CD4-positive, alpha-beta T cell (primary cell): Measurements from ENCODE around the gene ZNF219. TPM values are rescaled to one million over a fixed set of nuclear protein-coding genes. Genes with fewer than 3 reads are reported as not detected.

Source experiments
- ATAC-seq: fragments of 200-7000 bp; cut with Tn5 transposase; one replicate; pipeline ENCODE4 v1.10.0; 2022; ENCODE audit warnings: mild to moderate bottlenecking; ENCODE audit not compliant: poor library complexity
- CTCF ChIA-PET: fragments of 350-600 bp; sonication (Branson Sonifier 250); formaldehyde crosslinking; loops from one replicate; lab custom pipeline; 2021; ENCODE audit warnings: antibody characterized with exemption, inconsistent platforms; lab: Charles Lee
- POLR2A ChIA-PET: fragments of 350-600 bp; sonication (Branson Sonifier 250); formaldehyde crosslinking; loops from one replicate; lab custom pipeline; 2021; ENCODE audit warnings: antibody characterized with exemption, inconsistent platforms; lab: Charles Lee
- DNase-seq, 14 experiments: peaks; one replicate each; pipeline ENCODE4 v3.0.0-alpha.2; 2013 to 2020; ENCODE audit warnings: mixed read lengths in 2 of 14
- H3K27ac ChIP-seq, 2 donors: one replicate each; pipeline versions ENCODE4 v1.5.1 to v1.7.0; 2013; ENCODE audit warnings: low read length in 2 of 2, low read depth in 1 of 2, mild to moderate bottlenecking in 1 of 2
- H3K27me3 ChIP-seq, 2 experiments: 1 replicate in 1 of 2; 2 replicates in 1 of 2; pipeline versions ENCODE4 v1.6.1 to v1.7.0; 2013; ENCODE audit warnings: low read length in 2 of 2, control low read depth in 1 of 2, mild to moderate bottlenecking in 1 of 2, moderate library complexity in 1 of 2; ENCODE audit not compliant: insufficient read depth in 2 of 2, control insufficient read depth in 1 of 2
- H3K36me3 ChIP-seq: one replicate; pipeline ENCODE4 v1.6.1; 2013; ENCODE audit warnings: low read length, control low read depth; ENCODE audit not compliant: insufficient read depth
- H3K4me1 ChIP-seq: one replicate; pipeline ENCODE4 v1.6.1; 2013; ENCODE audit warnings: low read length, control low read depth; ENCODE audit not compliant: insufficient read depth
- H3K4me3 ChIP-seq: one replicate; pipeline ENCODE4 v1.5.1; 2013; ENCODE audit warnings: mild to moderate bottlenecking, low read length, moderate library complexity
- H3K9me3 ChIP-seq, 2 experiments: 1 replicate in 1 of 2; 2 replicates in 1 of 2; pipeline versions ENCODE4 v1.6.1 to v1.7.0; 2013; ENCODE audit warnings: low read length in 2 of 2, mild to moderate bottlenecking in 2 of 2, control low read depth in 1 of 2, moderate library complexity in 1 of 2; ENCODE audit not compliant: control insufficient read depth in 1 of 2, insufficient read depth in 1 of 2
- H3K27ac Mint-ChIP-seq: one replicate; pipeline ENCODE4 v1.8.0; 2020; ENCODE audit warnings: mixed read lengths
- H3K27me3 Mint-ChIP-seq: one replicate; pipeline ENCODE4 v1.8.0; 2021; ENCODE audit warnings: mixed read lengths
- H3K36me3 Mint-ChIP-seq: one replicate; pipeline ENCODE4 v1.8.0; 2021; ENCODE audit warnings: low read depth, mixed read lengths
- H3K4me1 Mint-ChIP-seq: one replicate; pipeline ENCODE4 v1.8.0; 2021; ENCODE audit warnings: low read depth, mixed read lengths
- H3K4me3 Mint-ChIP-seq: one replicate; pipeline ENCODE4 v1.8.0; 2020; ENCODE audit warnings: mild to moderate bottlenecking, mixed read lengths
- H3K9me3 Mint-ChIP-seq: one replicate; pipeline ENCODE4 v1.8.0; 2020; ENCODE audit warnings: mixed read lengths
- CTCF ChIP-seq: fragments of 200-600 bp; IDR thresholded peaks from one replicate; pipeline ENCODE4 v1.8.0; 2022; ENCODE audit warnings: antibody characterized with exemption, mild to moderate bottlenecking
- intact Hi-C, 2 experiments: fragments of 100-400 bp; cut with DNase I in 1 of 2; cut with micrococcal nuclease in 1 of 2; formaldehyde crosslinking; loops; one replicate each; pipeline versions ENCODE4 v1.15.1 to v1.9.0; 2023 to 2025; cut with DNase I, micrococcal nuclease
- total RNA-seq, 174 experiments: library from RNA in 2 of 174; stranded (reverse) in 2 of 174; gene quantifications; one replicate each; pipeline ENCODE4 v1.2.3 and lab custom pipeline; 2021 to 2026

The ZNF219 gene
- total RNA-seq, 2 experiments from 2014 or later = 15.2 to 15.5 TPM

- no peak overlapping the region for H3K4me3 ChIP-seq
- TF ChIP-seq CTCF = no peak
- H3K36me3 Mint-ChIP-seq = no peaks in the 10 kb centered on the region
- intact Hi-C loops = no loop called here
- ATAC-seq (no peak), DNase-seq (no peak)
- H3K27me3 ChIP-seq = peaks cover 15 to 23% of the 10 kb centered on the region in 2 experiments
- no peaks in the 10 kb centered on the region for H3K9me3 Mint-ChIP-seq
- no peaks in the 10 kb centered on the region for H3K9me3 ChIP-seq
- ChIA-PET POLR2A (no interaction called here), CTCF (no interaction called here)
- peaks cover 13% of the 10 kb centered on the region for H3K4me1 Mint-ChIP-seq
- H3K27me3 Mint-ChIP-seq = peaks cover 40% of the 10 kb centered on the region
- no peak overlapping the region for H3K27ac Mint-ChIP-seq
- no peak overlapping the region for H3K27ac ChIP-seq
- peaks cover 13% of the 10 kb centered on the region for H3K4me1 ChIP-seq
- no peaks in the 10 kb centered on the region for H3K36me3 ChIP-seq
- H3K4me3 Mint-ChIP-seq = no peak overlapping the region
Measured at GRCh38 chr14:21075719-21076437, 22.6 kb downstream of the ZNF219 start.

GRCh38 chr14:21074398-21075272 lies 23.8 kb downstream of the ZNF219 start:
- Mint-ChIP-seq H3K27me3 (peaks cover 46% of the 10 kb centered on the region), H3K36me3 (no peaks in the 10 kb centered on the region), H3K27ac (no peak overlapping the region), H3K4me1 (peaks cover 22% of the 10 kb centered on the region), H3K4me3 (no peak overlapping the region), H3K9me3 (no peaks in the 10 kb centered on the region)
- POLR2A ChIA-PET = no interaction called here
- no peak for TF ChIP-seq CTCF
- H3K27me3 ChIP-seq = peaks cover 24 to 33% of the 10 kb centered on the region in 2 experiments
- CTCF ChIA-PET = no interaction called here
- H3K4me1 ChIP-seq = peaks cover 24% of the 10 kb centered on the region
- H3K27ac ChIP-seq = no peak overlapping the region
- H3K36me3 ChIP-seq = no peaks in the 10 kb centered on the region
- intact Hi-C loops = no loop called here
- ATAC-seq = no peak
- no peak for DNase-seq
- H3K4me3 ChIP-seq = no peak overlapping the region
- peaks cover 0 to 3% of the 10 kb centered on the region in 2 experiments for H3K9me3 ChIP-seq

- CTCF ChIA-PET = no interaction called here
- Histone ChIP-seq H3K27ac (no peak overlapping the region), H3K4me1 (peaks cover 31% of the 10 kb centered on the region), H3K4me3 (no peak overlapping the region), H3K9me3 (peaks cover 0 to 10% of the 10 kb centered on the region in 2 experiments), H3K27me3 (peaks cover 31 to 40% of the 10 kb centered on the region in 2 experiments), H3K36me3 (no peaks in the 10 kb centered on the region)
- H3K27ac Mint-ChIP-seq = no peak overlapping the region
- peaks cover 52% of the 10 kb centered on the region for H3K27me3 Mint-ChIP-seq
- POLR2A ChIA-PET = no interaction called here
- ATAC-seq = no peak
- H3K4me3 Mint-ChIP-seq = no peak overlapping the region
- no peaks in the 10 kb centered on the region for H3K36me3 Mint-ChIP-seq
- intact Hi-C loops = no loop called here
- DNase-seq = no peak
- TF ChIP-seq CTCF = no peak
- no peaks in the 10 kb centered on the region for H3K9me3 Mint-ChIP-seq
- H3K4me1 Mint-ChIP-seq = peaks cover 29% of the 10 kb centered on the region
Measured at GRCh38 chr14:21073921-21074320, 24.5 kb downstream of the ZNF219 start.
